ENCODE results near the gene NR1D1.

DNA sequence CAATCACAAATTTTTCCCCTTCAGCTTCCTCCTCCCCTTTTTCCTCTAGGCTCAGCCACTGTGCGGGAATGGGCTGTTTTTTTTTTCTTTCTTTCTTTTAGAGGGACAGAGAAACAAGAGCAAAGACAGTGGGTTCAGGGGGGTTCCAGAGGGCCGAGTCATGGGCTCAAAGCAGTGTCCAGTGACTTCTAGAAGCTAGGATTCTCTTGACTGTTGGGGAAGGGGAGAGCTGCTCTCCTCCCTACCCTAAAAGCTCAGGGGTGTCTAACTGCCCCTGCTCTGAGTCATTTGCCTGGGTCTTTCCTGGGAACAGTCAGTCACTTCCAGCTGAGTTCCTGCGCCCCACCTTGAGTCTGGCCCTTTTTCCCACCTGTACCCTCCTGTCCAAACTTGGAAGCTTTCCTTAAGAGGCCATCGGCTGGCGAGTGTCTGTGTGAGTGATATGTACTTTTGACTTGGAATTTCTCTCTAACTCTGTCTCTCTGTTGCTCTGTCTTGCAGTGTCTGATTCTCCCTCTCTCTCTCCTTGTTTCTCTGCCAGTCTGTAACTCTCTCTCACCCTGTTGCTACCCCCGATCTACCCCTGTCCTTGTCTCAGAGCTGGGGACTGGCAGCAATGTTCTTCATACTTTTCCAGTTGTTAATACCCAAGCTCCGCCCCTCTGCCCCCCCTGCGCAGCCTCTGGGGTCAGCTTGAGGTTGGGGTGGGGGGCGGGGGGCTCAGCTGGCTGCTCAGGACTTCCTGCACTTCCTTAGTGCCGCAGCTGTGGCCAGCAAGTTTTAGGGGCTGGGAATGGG is 35.2 kb downstream of the NR1D1 start:
- TF ChIP-seq, protein P1, sequence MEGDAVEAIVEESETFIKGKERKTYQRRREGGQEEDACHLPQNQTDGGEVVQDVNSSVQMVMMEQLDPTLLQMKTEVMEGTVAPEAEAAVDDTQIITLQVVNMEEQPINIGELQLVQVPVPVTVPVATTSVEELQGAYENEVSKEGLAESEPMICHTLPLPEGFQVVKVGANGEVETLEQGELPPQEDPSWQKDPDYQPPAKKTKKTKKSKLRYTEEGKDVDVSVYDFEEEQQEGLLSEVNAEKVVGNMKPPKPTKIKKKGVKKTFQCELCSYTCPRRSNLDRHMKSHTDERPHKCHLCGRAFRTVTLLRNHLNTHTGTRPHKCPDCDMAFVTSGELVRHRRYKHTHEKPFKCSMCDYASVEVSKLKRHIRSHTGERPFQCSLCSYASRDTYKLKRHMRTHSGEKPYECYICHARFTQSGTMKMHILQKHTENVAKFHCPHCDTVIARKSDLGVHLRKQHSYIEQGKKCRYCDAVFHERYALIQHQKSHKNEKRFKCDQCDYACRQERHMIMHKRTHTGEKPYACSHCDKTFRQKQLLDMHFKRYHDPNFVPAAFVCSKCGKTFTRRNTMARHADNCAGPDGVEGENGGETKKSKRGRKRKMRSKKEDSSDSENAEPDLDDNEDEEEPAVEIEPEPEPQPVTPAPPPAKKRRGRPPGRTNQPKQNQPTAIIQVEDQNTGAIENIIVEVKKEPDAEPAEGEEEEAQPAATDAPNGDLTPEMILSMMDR (IDR thresholded peaks at IDR 0.05; ENCODE audit: low read depth, low read length, poor library complexity, severe bottlenecking), result no peak
- no peak for TF ChIP-seq EZH2phosphoT487 (IDR thresholded peaks at IDR 0.05; ENCODE audit: borderline replicate concordance, low read length)

Measured in DOHH2 (cell line).